Sigmoid colon (tissue), 7 donors: ENCODE results near the gene CACNA1D. TPM values are rescaled to one million over a fixed set of nuclear protein-coding genes. Genes with fewer than 3 reads are reported as not detected.

Source experiments
- DNase-seq: peaks from one replicate; pipeline ENCODE4 v3.0.0-alpha.2; 2019
- H3K27ac ChIP-seq, 4 donors: fragments of 200-600 bp; sonication (generic); one replicate each; pipeline ENCODE4 v1.5.1; 2016 to 2019; ENCODE audit warnings: mild to moderate bottlenecking in 1 of 4
- H3K27me3 ChIP-seq, 3 donors: fragments of 200-600 bp; sonication (generic); one replicate each; pipeline ENCODE4 v1.5.1; 2019; ENCODE audit warnings: mild to moderate bottlenecking in 1 of 3
- H3K36me3 ChIP-seq, 4 donors: fragments of 200-600 bp; sonication (generic); one replicate each; pipeline ENCODE4 v1.5.1; 2016 to 2019
- H3K4me1 ChIP-seq, 4 donors: fragments of 200-600 bp; sonication (generic); one replicate each; pipeline ENCODE4 v1.5.1; 2017 to 2019
- H3K4me3 ChIP-seq, 4 donors: fragments of 200-600 bp; sonication (generic); one replicate each; pipeline ENCODE4 v1.5.1; 2017 to 2019; ENCODE audit warnings: mild to moderate bottlenecking in 2 of 4, moderate library complexity in 1 of 4
- H3K9me3 ChIP-seq, 4 donors: fragments of 200-600 bp in 3 of 4; sonication (generic) in 3 of 4; one replicate each; pipeline versions ENCODE4 v1.5.1 to v1.6.1; 2013 to 2019
- EP300 ChIP-seq, 4 donors: sonication (generic); formaldehyde crosslinking; IDR thresholded peaks; one replicate each; pipeline ENCODE4 v1.6.1; 2017; ENCODE audit warnings: antibody characterized with exemption in 4 of 4
- POLR2A ChIP-seq, 2 donors: fragments of 450-650 bp; IDR thresholded peaks; one replicate each; pipeline ENCODE4 v1.6.1; 2016; ENCODE audit warnings: antibody characterized with exemption in 2 of 2, mild to moderate bottlenecking in 2 of 2, moderate library complexity in 2 of 2
- POLR2AphosphoS5 ChIP-seq, 4 donors: sonication (generic); formaldehyde crosslinking; IDR thresholded peaks; one replicate each; pipeline ENCODE4 v1.6.1; 2017; ENCODE audit warnings: antibody characterized with exemption in 4 of 4
- WGBS, 2 donors: extraction: QIAGEN DNeasy Blood & Tissue Kit; methylation state at CpG; one replicate each; pipeline ENCODE4 v1.1.7; 2013; 5-methylcytosine and 5-hydroxymethylcytosine counted together
- intact Hi-C: fragments of 100-400 bp; cut with DNase I; formaldehyde crosslinking; loops from one replicate; pipeline ENCODE4 v1.15.1; 2023
- polyA plus RNA-seq, 3 donors: library from polyadenylated mRNA; stranded (reverse); fragments of 200-250 nt; gene quantifications; one replicate each; pipeline ENCODE4 v1.2.3, GENCODE V29; 2013
- total RNA-seq, 4 donors: library from RNA; depleted of rRNA; stranded (reverse); fragments of >200 nt; gene quantifications; one replicate each; pipeline ENCODE4 v1.1.0, GENCODE V29; 2016
- TF ChIP-seq, protein P1 (sequence below), 4 experiments: fragments of 450-650 bp in 3 of 4; fragments of 200-600 bp in 1 of 4; IDR thresholded peaks; one replicate each; pipeline ENCODE4 v1.5.1; 2016 to 2019; ENCODE audit warnings: antibody characterized with exemption in 4 of 4, mild to moderate bottlenecking in 3 of 4, moderate library complexity in 2 of 4
- donor health status: healthy with polysubstance abuse.
- donor health status: Bipolar disorder and iron deficiency.
- donor health status: healthy.

Gene CACNA1D
- total and polyA plus RNA-seq, 7 donors = 1.2 to 9.7 (median 4.8) TPM

DNA sequence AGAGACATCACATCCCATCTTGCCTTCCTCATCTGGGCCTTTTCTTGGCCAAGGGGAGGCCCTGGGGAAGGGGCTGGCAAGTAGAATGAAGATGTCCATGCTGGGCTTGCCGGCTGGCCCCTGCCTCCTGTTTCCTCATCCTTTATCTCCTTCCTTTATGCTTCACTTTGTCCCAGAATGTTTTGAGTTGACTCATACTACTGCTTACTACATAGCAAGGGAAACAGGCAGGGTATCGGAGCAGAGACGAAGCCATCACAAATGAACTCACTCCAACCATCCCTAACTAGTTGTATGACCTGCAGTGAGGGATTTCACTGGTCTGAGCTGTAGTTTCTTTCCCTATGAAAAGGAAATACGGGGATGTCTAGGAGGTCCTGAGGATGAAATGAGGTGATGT, 285.8 kb downstream of the CACNA1D start:
- H3K9me3 ChIP-seq = no peaks in the 10 kb centered on the region
- no peak overlapping the region for H3K4me3 ChIP-seq
- no peaks in the 10 kb centered on the region for H3K36me3 ChIP-seq
- H3K27me3 ChIP-seq = no peaks in the 10 kb centered on the region
- no peaks in the 10 kb centered on the region for H3K4me1 ChIP-seq
- 83% methylated on average over 4 of the region's 4 CpGs for WGBS, 2 donors
- intact Hi-C loops = no loop called here
- TF ChIP-seq EP300 (IDR thresholded peaks at IDR 0.05) (no peak), POLR2AphosphoS5 (IDR thresholded peaks at IDR 0.05) (no peak), POLR2A (IDR thresholded peaks at IDR 0.05) (no peak)
- TF ChIP-seq, protein P1, sequence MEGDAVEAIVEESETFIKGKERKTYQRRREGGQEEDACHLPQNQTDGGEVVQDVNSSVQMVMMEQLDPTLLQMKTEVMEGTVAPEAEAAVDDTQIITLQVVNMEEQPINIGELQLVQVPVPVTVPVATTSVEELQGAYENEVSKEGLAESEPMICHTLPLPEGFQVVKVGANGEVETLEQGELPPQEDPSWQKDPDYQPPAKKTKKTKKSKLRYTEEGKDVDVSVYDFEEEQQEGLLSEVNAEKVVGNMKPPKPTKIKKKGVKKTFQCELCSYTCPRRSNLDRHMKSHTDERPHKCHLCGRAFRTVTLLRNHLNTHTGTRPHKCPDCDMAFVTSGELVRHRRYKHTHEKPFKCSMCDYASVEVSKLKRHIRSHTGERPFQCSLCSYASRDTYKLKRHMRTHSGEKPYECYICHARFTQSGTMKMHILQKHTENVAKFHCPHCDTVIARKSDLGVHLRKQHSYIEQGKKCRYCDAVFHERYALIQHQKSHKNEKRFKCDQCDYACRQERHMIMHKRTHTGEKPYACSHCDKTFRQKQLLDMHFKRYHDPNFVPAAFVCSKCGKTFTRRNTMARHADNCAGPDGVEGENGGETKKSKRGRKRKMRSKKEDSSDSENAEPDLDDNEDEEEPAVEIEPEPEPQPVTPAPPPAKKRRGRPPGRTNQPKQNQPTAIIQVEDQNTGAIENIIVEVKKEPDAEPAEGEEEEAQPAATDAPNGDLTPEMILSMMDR (IDR thresholded peaks at IDR 0.05) = no peak
- H3K27ac ChIP-seq = no peak overlapping the region
- no peak for DNase-seq

DNA sequence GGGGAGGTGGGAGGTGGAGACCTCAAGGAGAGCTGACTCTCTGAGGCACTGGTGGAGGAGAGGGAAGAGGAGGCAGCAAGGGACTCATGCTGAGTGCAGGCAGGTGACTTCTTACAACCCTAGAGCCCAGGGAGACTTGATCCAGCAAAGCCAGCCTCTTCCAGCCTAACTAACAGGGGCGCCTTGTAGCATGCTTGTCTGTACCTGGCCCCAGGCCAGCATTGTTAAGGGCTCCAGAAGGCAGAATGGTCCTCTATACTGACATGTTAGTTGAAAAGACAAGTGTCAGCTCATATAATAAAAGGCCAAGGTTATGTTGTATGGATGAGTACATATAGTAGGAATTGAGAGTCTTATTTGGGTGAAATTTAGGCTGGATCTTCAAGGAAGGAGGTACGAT, 286.4 kb downstream of the CACNA1D start:
- no peak for TF ChIP-seq EP300 (IDR thresholded peaks at IDR 0.05)
- TF ChIP-seq, protein P1 (IDR thresholded peaks at IDR 0.05) = no peak
- no peak for TF ChIP-seq POLR2A (IDR thresholded peaks at IDR 0.05)
- no peak for TF ChIP-seq POLR2AphosphoS5 (IDR thresholded peaks at IDR 0.05)
- intact Hi-C loops = no loop called here
- no peaks in the 10 kb centered on the region for H3K36me3 ChIP-seq
- H3K4me1 ChIP-seq = no peaks in the 10 kb centered on the region
- no peak for DNase-seq
- no peak overlapping the region for H3K27ac ChIP-seq
- 88 to 90% methylated on average over 2 of the region's 2 CpGs for WGBS, 2 donors
- H3K9me3 ChIP-seq = no peaks in the 10 kb centered on the region
- H3K27me3 ChIP-seq = no peaks in the 10 kb centered on the region
- no peak overlapping the region for H3K4me3 ChIP-seq

DNA sequence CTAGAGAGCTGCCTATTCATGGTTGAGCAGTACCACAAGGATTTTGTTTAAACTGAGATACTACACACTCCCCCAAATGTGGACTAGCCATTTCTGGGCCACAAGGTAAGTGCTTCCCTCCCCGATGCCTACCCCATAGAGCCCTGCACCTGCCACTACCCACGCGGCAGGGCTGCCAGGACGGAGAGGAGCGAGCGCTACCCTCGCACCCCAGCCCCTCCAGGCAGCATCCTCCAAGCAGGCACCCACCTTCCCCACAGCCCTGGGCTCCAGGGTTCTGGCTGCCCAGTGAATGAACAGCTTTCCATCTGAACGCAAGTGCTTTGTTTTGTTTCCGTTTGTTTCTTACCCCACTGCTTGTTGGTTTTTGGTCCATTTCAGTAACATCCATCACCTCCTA, 292.6 kb downstream of the CACNA1D start:
- no peak overlapping the region for H3K4me3 ChIP-seq
- H3K9me3 ChIP-seq = no peaks in the 10 kb centered on the region
- H3K4me1 ChIP-seq = no peaks in the 10 kb centered on the region
- TF ChIP-seq, protein P1 (IDR thresholded peaks at IDR 0.05) = no peak
- TF ChIP-seq POLR2A (IDR thresholded peaks at IDR 0.05) (no peak), EP300 (IDR thresholded peaks at IDR 0.05) (no peak), POLR2AphosphoS5 (IDR thresholded peaks at IDR 0.05) (no peak)
- WGBS, 2 donors = 89 to 95% methylated on average over 9 of the region's 9 CpGs
- intact Hi-C loops = no loop called here
- no peak overlapping the region for H3K27ac ChIP-seq
- no peak for DNase-seq
- H3K27me3 ChIP-seq = no peaks in the 10 kb centered on the region
- no peaks in the 10 kb centered on the region for H3K36me3 ChIP-seq

DNA sequence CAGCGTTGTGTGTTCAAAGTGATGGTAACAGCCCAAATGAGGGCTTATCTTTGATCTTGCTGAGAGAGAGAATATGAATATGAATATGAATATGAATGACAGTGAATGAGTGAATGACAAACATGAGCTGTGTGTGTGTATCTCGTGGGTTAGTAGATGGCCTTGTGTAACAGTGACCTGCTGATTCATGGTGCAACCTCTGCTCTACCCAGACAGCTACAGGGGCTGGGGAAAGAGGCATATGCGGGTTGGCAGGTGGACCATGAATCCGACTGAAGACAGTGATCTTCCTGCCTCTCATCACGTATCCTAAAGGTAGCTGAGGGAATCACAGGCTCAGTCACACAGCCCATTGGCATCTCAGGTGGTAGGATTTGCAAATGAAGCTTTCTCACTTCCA, 293.6 kb downstream of the CACNA1D start:
- H3K27me3 ChIP-seq = no peaks in the 10 kb centered on the region
- no peaks in the 10 kb centered on the region for H3K36me3 ChIP-seq
- intact Hi-C loops = no loop called here
- WGBS, 2 donors = 81 to 84% methylated on average over 5 of the region's 5 CpGs
- TF ChIP-seq POLR2A (IDR thresholded peaks at IDR 0.05) = no peak
- no peak for TF ChIP-seq EP300 (IDR thresholded peaks at IDR 0.05)
- TF ChIP-seq, protein P1 (IDR thresholded peaks at IDR 0.05) = no peak
- H3K4me1 ChIP-seq = no peaks in the 10 kb centered on the region
- no peak overlapping the region for H3K4me3 ChIP-seq
- no peak for DNase-seq
- no peak overlapping the region for H3K27ac ChIP-seq
- no peaks in the 10 kb centered on the region for H3K9me3 ChIP-seq

DNA sequence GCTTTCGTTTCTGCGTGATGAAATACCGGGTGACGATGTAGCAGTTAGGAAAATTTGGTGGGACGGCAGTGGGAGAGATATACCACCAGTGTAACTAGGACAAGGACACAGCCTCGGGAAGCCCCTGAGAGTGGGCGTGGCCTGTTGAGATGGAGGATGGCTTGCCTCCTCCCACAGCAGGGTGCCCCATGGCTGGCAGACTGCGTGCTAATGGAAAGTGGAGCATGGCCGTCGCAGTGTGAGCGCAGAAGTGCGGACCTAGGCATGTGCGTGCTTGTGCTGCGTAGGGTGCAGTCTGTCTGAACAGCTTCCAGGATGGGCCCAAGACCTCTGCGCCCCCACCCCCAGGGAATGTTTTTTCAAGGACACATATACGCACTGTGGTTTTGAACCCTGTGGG, 295.0 kb downstream of the CACNA1D start:
- Histone ChIP-seq H3K4me1 (no peaks in the 10 kb centered on the region), H3K9me3 (no peaks in the 10 kb centered on the region), H3K4me3 (no peak overlapping the region), H3K27ac (no peak overlapping the region), H3K27me3 (no peaks in the 10 kb centered on the region), H3K36me3 (no peaks in the 10 kb centered on the region)
- TF ChIP-seq, protein P1 (IDR thresholded peaks at IDR 0.05) = no peak
- TF ChIP-seq POLR2A (IDR thresholded peaks at IDR 0.05) (no peak), EP300 (IDR thresholded peaks at IDR 0.05) (no peak), POLR2AphosphoS5 (IDR thresholded peaks at IDR 0.05) (no peak)
- no peak for DNase-seq
- intact Hi-C loops = no loop called here
- 93 to 95% methylated on average over 16 of the region's 16 CpGs for WGBS, 2 donors
